ENCODE measurements around the gene TBCB. TPM values are rescaled to one million over a fixed set of nuclear protein-coding genes. Genes with fewer than 3 reads are reported as not detected.

Gene TBCB
- total and polyA plus RNA-seq, 2 of the 4 experiments (the other 2 are of a cell fraction): 182 to 269 TPM

DNA sequence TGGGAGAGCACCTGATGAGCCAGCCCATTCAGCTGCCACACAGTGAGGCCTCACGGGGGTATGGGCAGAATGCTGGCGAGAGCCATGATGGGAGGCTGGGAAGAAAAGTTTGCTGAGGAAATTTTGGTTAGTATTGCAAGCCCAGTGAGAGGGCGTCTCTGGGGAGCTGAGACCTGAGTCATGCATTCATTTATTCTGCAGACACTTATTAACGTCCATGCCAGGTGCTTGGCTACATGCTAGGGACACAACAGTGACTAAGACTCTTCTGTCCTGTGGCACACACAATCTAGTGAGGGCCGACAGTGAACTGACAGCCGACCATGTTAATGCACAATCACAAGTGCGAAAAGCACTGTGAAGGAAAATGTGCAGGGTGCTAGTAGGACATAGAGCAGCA, 33.4 kb upstream of the TBCB start:
- no peak overlapping the region for H3K27ac ChIP-seq (ENCODE audit: insufficient read depth, low read length)
- CTCF ChIA-PET: interaction anchor here (1.1 kb wide), 1 partner anchor 18 kb away, joined by 3 read pairs; no protein-coding TSS in a partner anchor
- DNase-seq: no peak

More for the DNA sequence above, 33.4 kb upstream of the TBCB start:
- in situ Hi-C loops (cut with MboI; ENCODE audit: low sequenced_read_pairs) (no loop called here), intact Hi-C loops (cut with micrococcal nuclease) (no loop called here), dilution Hi-C loops (cut with HindIII; ENCODE audit: low sequenced_read_pairs, unreplicated experiment) (no loop called here)
- no peaks in the 10 kb centered on the region for H3K4me1 ChIP-seq (ENCODE audit: control insufficient read depth, insufficient read depth, low read length)
- no peak overlapping the region for H3K4me2 ChIP-seq (ENCODE audit: low read depth, low read length)
- no peaks in the 10 kb centered on the region for H4K20me1 ChIP-seq (ENCODE audit: insufficient read depth, low read length)
- H4K8ac ChIP-seq (ENCODE audit: low read depth in 2 of 2, low read length in 2 of 2): no peak overlapping the region
- ATAC-seq (ENCODE audit: low read depth): no peak
- H3K9me3 ChIP-seq (ENCODE audit: control insufficient read depth, insufficient read depth, low read length): no peaks in the 10 kb centered on the region
- H3K9ac ChIP-seq (ENCODE audit: low read depth, low read length): no peak overlapping the region
- no peak for TF ChIP-seq MXI1 (IDR thresholded peaks at IDR 0.05; ENCODE audit: borderline replicate concordance, low read depth, low read length)
- no peak for TF ChIP-seq RFX5 (IDR thresholded peaks at IDR 0.05; ENCODE audit: low read depth, low read length)
- TF ChIP-seq BHLHE40 (IDR thresholded peaks at IDR 0.05; ENCODE audit: low read depth, low read length): no peak
- TF ChIP-seq, protein P1, sequence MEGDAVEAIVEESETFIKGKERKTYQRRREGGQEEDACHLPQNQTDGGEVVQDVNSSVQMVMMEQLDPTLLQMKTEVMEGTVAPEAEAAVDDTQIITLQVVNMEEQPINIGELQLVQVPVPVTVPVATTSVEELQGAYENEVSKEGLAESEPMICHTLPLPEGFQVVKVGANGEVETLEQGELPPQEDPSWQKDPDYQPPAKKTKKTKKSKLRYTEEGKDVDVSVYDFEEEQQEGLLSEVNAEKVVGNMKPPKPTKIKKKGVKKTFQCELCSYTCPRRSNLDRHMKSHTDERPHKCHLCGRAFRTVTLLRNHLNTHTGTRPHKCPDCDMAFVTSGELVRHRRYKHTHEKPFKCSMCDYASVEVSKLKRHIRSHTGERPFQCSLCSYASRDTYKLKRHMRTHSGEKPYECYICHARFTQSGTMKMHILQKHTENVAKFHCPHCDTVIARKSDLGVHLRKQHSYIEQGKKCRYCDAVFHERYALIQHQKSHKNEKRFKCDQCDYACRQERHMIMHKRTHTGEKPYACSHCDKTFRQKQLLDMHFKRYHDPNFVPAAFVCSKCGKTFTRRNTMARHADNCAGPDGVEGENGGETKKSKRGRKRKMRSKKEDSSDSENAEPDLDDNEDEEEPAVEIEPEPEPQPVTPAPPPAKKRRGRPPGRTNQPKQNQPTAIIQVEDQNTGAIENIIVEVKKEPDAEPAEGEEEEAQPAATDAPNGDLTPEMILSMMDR (conservative IDR thresholded peaks at IDR 0.05; ENCODE audit: low read depth, low read length): no peak
- no peak for TF ChIP-seq CEBPB (IDR thresholded peaks at IDR 0.05; ENCODE audit: low read depth, low read length)
- no peak for TF ChIP-seq MAZ (IDR thresholded peaks at IDR 0.05; ENCODE audit: borderline replicate concordance, low read depth, low read length)
- no peak for TF ChIP-seq NFE2L2 (IDR thresholded peaks at IDR 0.05; ENCODE audit: low read depth, low read length)
- TF ChIP-seq, protein P2, sequence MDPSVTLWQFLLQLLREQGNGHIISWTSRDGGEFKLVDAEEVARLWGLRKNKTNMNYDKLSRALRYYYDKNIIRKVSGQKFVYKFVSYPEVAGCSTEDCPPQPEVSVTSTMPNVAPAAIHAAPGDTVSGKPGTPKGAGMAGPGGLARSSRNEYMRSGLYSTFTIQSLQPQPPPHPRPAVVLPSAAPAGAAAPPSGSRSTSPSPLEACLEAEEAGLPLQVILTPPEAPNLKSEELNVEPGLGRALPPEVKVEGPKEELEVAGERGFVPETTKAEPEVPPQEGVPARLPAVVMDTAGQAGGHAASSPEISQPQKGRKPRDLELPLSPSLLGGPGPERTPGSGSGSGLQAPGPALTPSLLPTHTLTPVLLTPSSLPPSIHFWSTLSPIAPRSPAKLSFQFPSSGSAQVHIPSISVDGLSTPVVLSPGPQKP (IDR thresholded peaks at IDR 0.05; ENCODE audit: borderline replicate concordance, low read depth, low read length): no peak
- TF ChIP-seq SMC3 (IDR thresholded peaks at IDR 0.05; ENCODE audit: low read depth, low read length): no peak
- TF ChIP-seq, protein P3, sequence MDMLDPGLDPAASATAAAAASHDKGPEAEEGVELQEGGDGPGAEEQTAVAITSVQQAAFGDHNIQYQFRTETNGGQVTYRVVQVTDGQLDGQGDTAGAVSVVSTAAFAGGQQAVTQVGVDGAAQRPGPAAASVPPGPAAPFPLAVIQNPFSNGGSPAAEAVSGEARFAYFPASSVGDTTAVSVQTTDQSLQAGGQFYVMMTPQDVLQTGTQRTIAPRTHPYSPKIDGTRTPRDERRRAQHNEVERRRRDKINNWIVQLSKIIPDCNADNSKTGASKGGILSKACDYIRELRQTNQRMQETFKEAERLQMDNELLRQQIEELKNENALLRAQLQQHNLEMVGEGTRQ (IDR thresholded peaks at IDR 0.05; ENCODE audit: low read depth, low read length): no peak
- TF ChIP-seq FOS (IDR thresholded peaks at IDR 0.05; ENCODE audit: low read depth, low read length): no peak
- no peak overlapping the region for H2BK20ac ChIP-seq (ENCODE audit: low read depth, low read length)
- H2AFZ ChIP-seq (replicated peaks; ENCODE audit: low read length, poor library complexity): no peak overlapping the region
- peaks cover 14% of the 10 kb centered on the region for H3K36me3 ChIP-seq (ENCODE audit: control insufficient read depth, insufficient read depth, low read length)
- 98% methylated on average over 4 of the region's 7 CpGs; no CpG with 5 or more reads in 1 of the 2 experiments for WGBS, 2 experiments (ENCODE audit: extremely low coverage in 2 of 2, insufficient read length in 1 of 2)
- no peak overlapping the region for H3K14ac ChIP-seq (replicated peaks; ENCODE audit: low read depth, low read length)
- H3K79me1 ChIP-seq (ENCODE audit: low read depth in 1 of 2, low read length in 2 of 2): peaks cover 0 to 7% of the 10 kb centered on the region in 2 experiments; a peak in 2 of 4 replicates
- no peak overlapping the region for H3K4me3 ChIP-seq (ENCODE audit: insufficient read depth, low read depth, low read length)
- H3K23ac ChIP-seq (ENCODE audit: low read depth, low read length): no peak overlapping the region
- no peak overlapping the region for H2AK9ac ChIP-seq (replicated peaks; ENCODE audit: low read depth, low read length, poor library complexity)
- no peak overlapping the region for H2BK15ac ChIP-seq (ENCODE audit: low read depth, low read length)
- no peak overlapping the region for H3K56ac ChIP-seq (ENCODE audit: extremely low read depth, insufficient read depth, low read length)
- H3K4ac ChIP-seq (ENCODE audit: low read depth, low read length): no peak overlapping the region
- H2AK5ac ChIP-seq (ENCODE audit: low read depth, low read length): no peak overlapping the region
- no peak overlapping the region for H2BK5ac ChIP-seq (ENCODE audit: low read depth, low read length, poor library complexity, severe bottlenecking)
- BruUV-seq (replicated peaks): no TSS peak
- no peak overlapping the region for H2BK120ac ChIP-seq (ENCODE audit: low read depth, low read length)
- no peak overlapping the region for H3K18ac ChIP-seq (ENCODE audit: low read depth, low read length)
- no peaks in the 10 kb centered on the region for H3K27me3 ChIP-seq (ENCODE audit: control insufficient read depth, insufficient read depth, low read length)
- H3K9me1 ChIP-seq (ENCODE audit: insufficient read depth, low read length): no peaks in the 10 kb centered on the region; the same call in 1 of the 2 replicates
- no peak overlapping the region for H4K91ac ChIP-seq (ENCODE audit: insufficient read depth, low read depth, low read length)
- POLR2A ChIA-PET (ENCODE audit: unreplicated experiment): no interaction called here
- no peak overlapping the region for H4K5ac ChIP-seq (ENCODE audit: low read depth, low read length)
